NCI-H1092 treated with DMSO at 0.1 percent for 48 hours (cell line): Measurements from ENCODE around the gene ZNF57.
"Not testable (repeated sequence)": the region's sequence is repeated elsewhere in the genome, so short reads cannot be mapped to it uniquely, and the experiment has no call there.

Experiments
- DNase-seq: peaks from one replicate; lab custom pipeline; 2025; lab: John Stamatoyannopoulos, UW

ZNF57 gene

GRCh38 chr19:2896694-2897093 is 4.0 kb upstream of the ZNF57 start:
- DNase-seq = no peak

- DNase-seq = no peak
Measured at GRCh38 chr19:2902590-2903218, 2.0 kb downstream of the ZNF57 start.

- not testable (repeated sequence) for DNase-seq
Measured at GRCh38 chr19:2903326-2903725, 2.6 kb downstream of the ZNF57 start.

- no peak for DNase-seq
Measured at GRCh38 chr19:2905918-2906519, 5.3 kb downstream of the ZNF57 start.

GRCh38 chr19:2906631-2907195 is 6.0 kb downstream of the ZNF57 start:
- no peak for DNase-seq

GRCh38 chr19:2912306-2912705 is 11.6 kb downstream of the ZNF57 start:
- no peak for DNase-seq

- no peak for DNase-seq
Measured at GRCh38 chr19:2917275-2918184, 16.8 kb downstream of the ZNF57 start.

GRCh38 chr19:2922987-2923386 is 22.3 kb downstream of the ZNF57 start:
- no peak for DNase-seq

GRCh38 chr19:2923510-2923909 is 22.8 kb downstream of the ZNF57 start:
- peak; percentile 65 for DNase-seq

- no peak for DNase-seq
Measured at GRCh38 chr19:2926341-2927031, 25.8 kb downstream of the ZNF57 start.

- no peak for DNase-seq
Measured at GRCh38 chr19:2927032-2927430, 26.3 kb downstream of the ZNF57 start.

- DNase-seq = no peak
Measured at GRCh38 chr19:2933490-2933910, 32.8 kb downstream of the ZNF57 start.

GRCh38 chr19:2935863-2936262 is 35.1 kb downstream of the ZNF57 start:
- DNase-seq = not testable (repeated sequence)

GRCh38 chr19:2942928-2943640 is 42.4 kb downstream of the ZNF57 start:
- DNase-seq = no peak

GRCh38 chr19:2944403-2944774 is 43.7 kb downstream of the ZNF57 start:
- DNase-seq = no peak

GRCh38 chr19:2944775-2945574 is 44.2 kb downstream of the ZNF57 start, which contains the start of gene ZNF77:
TSS of gene ZNF77 (minus strand) at chr19:2944971. CDS start at chr19:2944840, 131 bp downstream.
- peak; percentile 99 for DNase-seq

- DNase-seq = no peak
Measured at GRCh38 chr19:2945575-2946184, 45.0 kb downstream of the ZNF57 start.

- DNase-seq = peak; percentile 62
Measured at GRCh38 chr19:2949939-2950285, 49.2 kb downstream of the ZNF57 start.

- peak; percentile 98 for DNase-seq
Measured at GRCh38 chr19:2950286-2951124, 49.8 kb downstream of the ZNF57 start.
